Renal cortex interstitium (tissue), 15 donors: ENCODE results near the gene ACTA2. TPM values are rescaled to one million over a fixed set of nuclear protein-coding genes. Genes with fewer than 3 reads are reported as not detected.
A peak's percentile ranks its signal among the peaks of the same experiment; 100 is the strongest.

Experiments used
- DNase-seq, 11 donors: peaks; one replicate each; pipeline ENCODE4 v3.0.0-alpha.2; 2013; ENCODE audit warnings: low read depth in 9 of 11, low spot score in 4 of 11; ENCODE audit errors: extremely low read depth in 1 of 11
- long read RNA-seq, 16 experiments: transcript quantifications; one replicate each; lab custom pipeline, GENCODE V29; 2026
- polyA plus RNA-seq, 3 donors: library from polyadenylated mRNA; unstranded; fragments of 120-200 nt; gene quantifications; one replicate each; pipeline ENCODE4 v1.2.1, GENCODE V29; 2013; ENCODE audit not compliant: insufficient read length in 3 of 3

ACTA2 gene
- polyA plus RNA-seq = 100 to 1,000 TPM; 139 to 194 (median 183) TPM
- long read RNA-seq, donor 1, transcript ACTA2-201 (9 exons, 1,349 nt) = major isoform, 12 of 23 reads
- long read RNA-seq, donor 1, partial matches to known transcripts = 9 of 23 reads
- long read RNA-seq, donor 1, other reads (novel, unspliced or antisense) = 0 of 23 reads
- long read RNA-seq, donor 2, transcript ACTA2-201 (9 exons, 1,349 nt) = major isoform, 18 of 59 reads
- long read RNA-seq, donor 2, partial matches to known transcripts = 36 of 59 reads
- long read RNA-seq, donor 2, other reads (novel, unspliced or antisense) = 0 of 59 reads
- long read RNA-seq, donor 3, transcript ACTA2-201 (9 exons, 1,349 nt) = major isoform, 44 of 86 reads
- long read RNA-seq, donor 3, partial matches to known transcripts = 39 of 86 reads
- long read RNA-seq, donor 3, other reads (novel, unspliced or antisense) = 0 of 86 reads
- long read RNA-seq, donor 4, transcript ACTA2-201 (9 exons, 1,349 nt) = major isoform, 47 of 74 reads
- long read RNA-seq, donor 4, partial matches to known transcripts = 23 of 74 reads
- long read RNA-seq, donor 4, other reads (novel, unspliced or antisense) = 0 of 74 reads
- long read RNA-seq, donor 5 = 0 reads
- long read RNA-seq, donor 6, transcript ACTA2-201 (9 exons, 1,349 nt) = major isoform, 15 of 43 reads
- long read RNA-seq, donor 6, partial matches to known transcripts = 24 of 43 reads
- long read RNA-seq, donor 6, other reads (novel, unspliced or antisense) = 0 of 43 reads
- long read RNA-seq, donor 7, transcript ACTA2-201 (9 exons, 1,349 nt) = major isoform, 45 of 95 reads
- long read RNA-seq, donor 7, partial matches to known transcripts = 48 of 95 reads
- long read RNA-seq, donor 7, other reads (novel, unspliced or antisense) = 0 of 95 reads
- long read RNA-seq, donor 8, transcript ACTA2-201 (9 exons, 1,349 nt) = major isoform, 36 of 109 reads
- long read RNA-seq, donor 8, partial matches to known transcripts = 68 of 109 reads
- long read RNA-seq, donor 8, other reads (novel, unspliced or antisense) = 0 of 109 reads
- long read RNA-seq, donor 9, transcript ACTA2-201 (9 exons, 1,349 nt) = major isoform, 34 of 69 reads
- long read RNA-seq, donor 9, partial matches to known transcripts = 31 of 69 reads
- long read RNA-seq, donor 9, other reads (novel, unspliced or antisense) = 0 of 69 reads
- long read RNA-seq, donor 10, transcript ACTA2-201 (9 exons, 1,349 nt) = major isoform, 35 of 82 reads
- long read RNA-seq, donor 10, partial matches to known transcripts = 39 of 82 reads
- long read RNA-seq, donor 10, other reads (novel, unspliced or antisense) = 7 of 82 reads
- long read RNA-seq, donor 11, transcript ACTA2-201 (9 exons, 1,349 nt) = major isoform, 26 of 41 reads
- long read RNA-seq, donor 11, partial matches to known transcripts = 14 of 41 reads
- long read RNA-seq, donor 11, other reads (novel, unspliced or antisense) = 0 of 41 reads
- long read RNA-seq, donor 12, transcript ACTA2-201 (9 exons, 1,349 nt) = major isoform, 13 of 26 reads
- long read RNA-seq, donor 12, partial matches to known transcripts = 13 of 26 reads
- long read RNA-seq, donor 12, other reads (novel, unspliced or antisense) = 0 of 26 reads
- long read RNA-seq, donor 13 = 0 reads
- long read RNA-seq, donor 14, transcript ACTA2-201 (9 exons, 1,349 nt) = major isoform, 37 of 65 reads
- long read RNA-seq, donor 14, partial matches to known transcripts = 28 of 65 reads
- long read RNA-seq, donor 14, other reads (novel, unspliced or antisense) = 0 of 65 reads
- long read RNA-seq, donor 15, transcript ACTA2-201 (9 exons, 1,349 nt) = major isoform, 16 of 32 reads
- long read RNA-seq, donor 15, partial matches to known transcripts = 13 of 32 reads
- long read RNA-seq, donor 15, other reads (novel, unspliced or antisense) = 0 of 32 reads
- long read RNA-seq, donor 16, transcript ACTA2-201 (9 exons, 1,349 nt) = major isoform, 83 of 195 reads
- long read RNA-seq, donor 16, transcript ACTA2-206 (3 exons, 762 nt) = minor isoform, 5 of 195 reads
- long read RNA-seq, donor 16, partial matches to known transcripts = 99 of 195 reads
- long read RNA-seq, donor 16, other reads (novel, unspliced or antisense) = 7 of 195 reads

DNA sequence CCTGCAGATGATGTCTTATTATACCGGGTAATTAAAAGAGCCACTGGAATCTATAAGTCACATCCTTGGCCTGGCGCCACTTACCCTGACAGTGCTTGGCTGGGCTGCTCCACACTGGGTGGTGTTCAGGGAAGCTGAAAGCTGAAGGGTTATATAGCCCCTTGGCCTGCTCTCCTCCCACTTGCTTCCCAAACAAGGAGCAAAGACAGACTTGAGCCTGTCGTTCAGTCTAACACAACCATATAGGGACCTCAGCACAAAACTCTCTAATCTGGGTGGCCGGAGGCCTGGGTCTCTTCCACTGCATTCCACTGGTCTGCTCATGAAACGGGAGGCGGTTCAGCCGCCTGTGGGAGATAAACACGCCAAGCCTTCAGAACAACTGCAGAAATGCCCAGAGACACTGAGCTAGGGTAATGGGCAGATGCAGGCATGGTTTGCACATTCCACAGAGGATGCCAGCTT, at the start of gene ACTA2:
Gene ACTA2 (minus strand): TSS at position 127 of the 465 bp plus-strand sequence. CDS start 3,843 bp downstream, outside the sequence.
- no peak for DNase-seq

DNA sequence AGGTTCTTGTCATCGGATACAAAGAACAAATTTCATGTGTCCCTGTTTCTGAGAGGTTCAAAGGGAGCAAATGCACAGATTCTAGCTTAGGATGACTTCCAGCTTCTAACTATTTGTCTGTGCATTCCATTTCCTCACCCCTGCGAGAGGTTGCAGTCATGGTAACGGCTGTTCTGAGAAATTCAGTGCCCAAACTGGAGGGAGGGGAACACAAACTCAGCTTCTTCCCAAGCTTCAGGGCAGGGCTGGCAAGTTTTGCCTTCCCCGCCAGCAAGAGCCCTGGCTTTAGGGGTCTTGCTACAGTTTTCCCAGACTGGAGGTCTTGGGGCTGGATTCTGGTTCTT, 49.1 kb upstream of the ACTA2 start:
- peak in 7 of 11 donors; percentile 22 to 55 (median 33) for DNase-seq

DNA sequence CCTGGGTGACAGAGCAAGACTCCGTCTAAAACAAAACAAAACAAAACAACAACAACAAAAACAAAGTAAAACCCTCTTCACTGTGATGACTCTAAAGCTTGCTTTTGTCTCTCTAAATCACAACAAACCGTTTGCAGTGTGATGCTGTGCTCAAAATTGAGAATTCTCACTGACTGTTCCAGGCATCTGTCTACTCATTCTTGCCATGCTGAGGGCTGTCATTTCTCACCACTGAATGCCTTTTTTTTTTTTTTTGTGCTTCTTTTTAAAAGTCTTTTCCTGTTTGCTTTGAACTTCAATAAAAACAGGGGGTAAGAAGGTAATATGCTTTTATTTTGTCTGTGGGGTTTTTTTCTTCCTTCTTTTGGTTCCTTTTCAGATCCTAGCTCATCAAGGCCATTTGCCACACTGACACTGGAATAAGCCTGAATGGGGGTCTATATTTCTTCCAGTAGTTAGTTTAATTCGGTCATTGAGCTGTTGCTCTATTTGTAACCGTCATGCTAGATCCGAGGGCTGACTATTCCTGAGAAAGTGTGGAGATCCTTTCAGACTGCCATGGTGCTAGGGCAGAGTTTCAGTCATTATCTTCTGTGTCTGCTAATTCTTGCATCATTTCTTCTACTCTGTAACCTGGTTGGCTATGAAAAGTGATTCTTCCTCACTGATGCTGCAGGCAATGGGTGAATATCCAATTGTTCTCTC, 48.6 kb upstream of the ACTA2 start:
- DNase-seq = no peak

DNA sequence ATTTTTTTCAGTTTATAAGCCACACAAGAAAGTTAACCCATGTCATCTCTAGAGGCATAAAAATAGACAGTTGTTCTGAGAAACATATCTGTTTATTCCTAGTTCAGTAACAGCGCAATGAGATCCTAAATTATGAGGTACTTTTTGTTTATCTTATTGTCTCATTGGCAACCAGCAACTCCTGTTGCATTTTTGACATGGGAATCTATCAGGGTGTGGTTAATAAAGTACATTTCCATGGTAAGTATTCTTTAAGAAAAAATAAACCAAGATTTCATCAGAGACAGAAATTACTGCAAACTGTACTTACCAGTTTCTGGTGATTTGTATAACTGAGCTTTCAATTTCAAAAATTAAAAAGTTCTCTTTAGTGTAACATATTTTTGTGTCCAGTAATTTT, 47.1 kb upstream of the ACTA2 start:
- DNase-seq = no peak

DNA sequence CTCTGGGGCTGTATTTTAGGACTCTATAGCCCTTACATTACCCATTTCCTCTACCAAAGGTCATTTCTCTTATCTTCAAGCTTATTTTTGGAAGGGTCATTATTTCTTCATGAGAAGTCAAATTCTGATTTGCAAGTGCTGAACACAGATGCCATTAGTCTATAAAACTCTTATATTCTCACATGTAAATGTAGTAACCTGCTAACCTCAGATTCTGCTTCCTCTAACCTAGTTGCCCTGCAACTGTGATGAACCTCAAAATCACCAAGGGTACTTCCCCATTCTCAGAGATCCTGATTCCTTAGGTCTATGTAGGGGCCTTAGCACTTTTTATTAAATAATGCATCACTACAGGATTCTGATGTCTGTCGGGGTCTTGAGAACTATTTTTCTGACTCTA, 44.4 kb upstream of the ACTA2 start:
- DNase-seq = no peak

DNA sequence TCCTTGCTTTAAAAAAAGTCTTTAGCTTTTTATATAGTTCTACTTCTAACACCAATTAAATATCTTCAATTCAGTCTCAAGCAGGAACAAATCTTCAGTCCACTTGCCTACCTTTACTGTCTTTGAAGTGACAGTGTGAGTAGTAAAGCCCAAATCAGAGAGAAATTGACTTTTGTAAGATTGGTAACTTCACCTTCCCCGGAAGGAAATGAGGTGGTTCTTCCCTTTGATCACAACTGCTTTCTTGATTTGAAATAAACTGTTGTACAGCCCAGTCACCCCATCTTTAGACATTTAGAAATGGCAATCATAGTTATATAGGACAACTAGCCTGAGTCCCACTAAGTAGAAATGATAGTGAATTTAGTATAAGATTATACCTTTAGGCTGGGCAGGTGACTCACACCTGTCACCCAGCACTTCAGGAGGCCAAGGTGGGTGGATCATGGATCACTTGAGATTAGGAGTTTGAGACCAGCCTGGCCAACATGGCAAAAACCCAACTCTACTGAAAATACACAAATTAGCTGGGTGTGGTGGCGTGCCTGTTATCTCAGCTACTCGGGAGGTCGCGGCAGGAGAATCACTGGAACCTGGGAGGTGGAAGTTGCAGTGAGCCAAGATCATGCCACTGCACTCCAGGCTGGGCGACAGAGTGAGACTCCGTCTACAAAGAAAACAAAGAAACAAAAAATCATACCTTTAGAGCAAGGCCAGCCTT, 42.7 kb upstream of the ACTA2 start:
- no peak for DNase-seq

DNA sequence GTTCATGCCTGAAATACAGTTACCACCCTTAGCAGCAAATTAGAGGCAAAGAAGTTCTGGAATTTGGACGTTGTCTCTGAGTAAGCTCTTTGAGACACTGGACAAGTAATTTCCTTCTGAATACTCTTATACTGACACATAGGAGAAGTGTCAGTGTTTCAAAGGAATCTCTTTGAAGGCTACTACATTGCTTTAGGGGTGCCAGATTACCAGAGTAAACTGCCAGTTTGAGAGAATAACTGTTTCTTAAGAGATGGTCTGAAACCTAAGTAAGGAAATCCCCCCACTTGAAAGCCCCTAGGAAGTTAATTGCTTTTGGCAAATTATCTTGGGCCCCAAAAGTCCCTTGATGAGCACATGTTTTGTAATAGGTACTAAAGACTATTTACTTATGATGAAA, 41.4 kb upstream of the ACTA2 start:
- DNase-seq = no peak

DNA sequence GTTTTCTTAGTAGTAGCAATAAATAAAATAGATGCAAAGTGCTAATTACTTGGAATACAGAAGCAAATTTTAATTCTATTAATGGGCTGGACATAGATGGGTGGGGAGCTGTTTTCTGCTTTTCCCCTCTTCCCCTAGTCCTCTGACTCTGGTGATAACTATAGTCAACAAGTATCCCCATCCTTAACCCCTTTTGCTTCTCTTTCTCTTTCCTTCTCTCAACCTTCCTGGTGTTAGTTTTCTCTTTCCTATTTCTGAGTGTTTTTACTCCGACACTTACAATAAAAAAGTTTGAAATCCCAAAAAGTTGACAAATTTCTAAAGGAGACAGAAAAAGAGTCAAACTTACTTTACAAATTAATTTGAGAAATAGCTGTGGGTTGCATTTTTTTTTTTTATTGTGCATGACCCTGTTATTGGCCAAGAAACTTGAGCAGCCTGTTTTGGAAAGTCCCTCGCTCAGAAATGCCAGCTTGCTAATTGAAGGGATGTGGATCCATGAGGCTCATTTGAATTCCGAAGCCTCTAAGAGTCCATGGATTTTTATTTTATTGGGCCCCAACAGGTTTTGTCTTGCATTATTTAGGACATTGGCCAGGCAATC, 40.5 kb upstream of the ACTA2 start:
- peak in 1 of 11 donors; percentile 25 for DNase-seq

DNA sequence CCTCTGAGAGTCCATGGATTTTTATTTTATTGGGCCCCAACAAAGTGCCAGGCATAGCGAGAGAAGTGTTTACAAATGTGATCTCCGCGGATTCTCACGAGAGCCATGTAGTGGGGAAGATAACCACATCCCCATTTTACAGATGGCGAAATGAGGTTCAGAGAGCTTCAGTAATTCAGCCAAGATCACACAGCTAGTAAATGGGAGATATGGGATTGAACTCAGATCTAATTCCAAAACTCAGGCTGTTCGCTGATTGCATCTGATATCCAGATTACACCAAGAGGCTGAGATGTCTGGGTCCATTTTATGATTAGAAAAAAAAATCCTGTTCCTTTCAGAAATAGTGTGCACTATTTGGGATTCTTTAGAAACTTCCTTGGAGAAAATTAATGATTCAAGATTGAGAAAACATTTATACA, 39.3 kb upstream of the ACTA2 start:
- no peak for DNase-seq

DNA sequence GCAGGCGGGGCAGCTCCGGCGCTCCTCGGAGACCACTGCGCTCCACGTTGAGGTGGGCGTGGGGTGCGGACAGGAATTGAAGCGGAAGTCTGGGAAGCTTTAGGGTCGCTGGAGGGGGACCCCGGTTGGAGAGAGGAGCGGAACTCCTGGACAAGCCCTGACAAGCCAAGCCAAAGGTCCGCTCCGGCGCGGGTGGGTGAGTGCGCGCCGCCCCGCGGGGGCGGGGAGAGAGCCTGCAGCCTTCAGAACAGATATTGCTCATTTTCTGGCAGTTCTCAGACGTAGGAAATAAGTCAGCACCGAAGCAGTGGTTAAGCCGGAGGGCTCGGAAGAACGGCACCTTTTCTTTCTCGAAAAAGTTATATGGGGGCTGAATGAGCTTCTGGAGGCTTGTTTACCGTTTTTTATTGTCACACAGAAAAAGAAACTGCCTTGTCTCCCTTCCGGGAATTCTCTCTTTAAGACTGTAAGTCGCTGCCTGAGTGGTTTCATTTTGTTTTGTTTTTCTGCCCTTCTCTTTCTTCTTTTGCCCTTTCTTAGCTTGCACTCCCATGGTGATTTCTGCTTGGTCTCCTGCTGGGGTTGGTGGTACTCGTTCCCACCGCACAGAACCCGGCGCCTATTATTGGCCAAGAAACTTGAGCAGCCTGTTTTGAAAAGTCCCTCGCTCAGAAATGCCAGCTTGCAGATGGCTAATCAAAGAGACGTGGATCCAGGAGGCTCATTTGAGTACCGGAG, 38.8 kb upstream of the ACTA2 start:
- peak in 8 of 11 donors; percentile 41 to 77 (median 52) for DNase-seq

DNA sequence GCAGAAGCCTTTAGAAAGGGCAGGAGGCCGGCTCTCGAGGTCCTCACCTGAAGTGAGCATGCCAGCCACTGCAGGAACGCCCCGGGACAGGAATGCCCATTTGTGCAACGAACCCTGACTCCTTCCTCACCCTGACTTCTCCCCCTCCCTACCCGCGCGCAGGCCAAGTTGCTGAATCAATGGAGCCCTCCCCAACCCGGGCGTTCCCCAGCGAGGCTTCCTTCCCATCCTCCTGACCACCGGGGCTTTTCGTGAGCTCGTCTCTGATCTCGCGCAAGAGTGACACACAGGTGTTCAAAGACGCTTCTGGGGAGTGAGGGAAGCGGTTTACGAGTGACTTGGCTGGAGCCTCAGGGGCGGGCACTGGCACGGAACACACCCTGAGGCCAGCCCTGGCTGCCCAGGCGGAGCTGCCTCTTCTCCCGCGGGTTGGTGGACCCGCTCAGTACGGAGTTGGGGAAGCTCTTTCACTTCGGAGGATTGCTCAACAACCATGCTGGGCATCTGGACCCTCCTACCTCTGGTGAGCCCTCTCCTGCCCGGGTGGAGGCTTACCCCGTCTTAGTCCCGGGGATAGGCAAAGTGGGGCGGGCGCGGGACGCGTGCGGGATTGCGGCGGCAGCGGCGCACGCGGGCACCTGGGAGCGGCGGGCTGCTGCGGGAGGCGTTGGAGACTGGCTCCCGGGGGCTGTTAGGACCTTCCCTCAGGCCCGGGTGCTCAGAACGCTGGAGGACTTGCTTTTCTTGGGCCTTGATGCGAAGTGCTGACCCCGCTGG, 38.0 kb upstream of the ACTA2 start, which contains the start of gene FAS:
Gene FAS (plus strand): TSS at position 415 of the 777 bp plus-strand sequence. CDS start 79 bp downstream, at position 494.
- peak in 6 of 11 donors; percentile 44 to 55 (median 50) for DNase-seq

DNA sequence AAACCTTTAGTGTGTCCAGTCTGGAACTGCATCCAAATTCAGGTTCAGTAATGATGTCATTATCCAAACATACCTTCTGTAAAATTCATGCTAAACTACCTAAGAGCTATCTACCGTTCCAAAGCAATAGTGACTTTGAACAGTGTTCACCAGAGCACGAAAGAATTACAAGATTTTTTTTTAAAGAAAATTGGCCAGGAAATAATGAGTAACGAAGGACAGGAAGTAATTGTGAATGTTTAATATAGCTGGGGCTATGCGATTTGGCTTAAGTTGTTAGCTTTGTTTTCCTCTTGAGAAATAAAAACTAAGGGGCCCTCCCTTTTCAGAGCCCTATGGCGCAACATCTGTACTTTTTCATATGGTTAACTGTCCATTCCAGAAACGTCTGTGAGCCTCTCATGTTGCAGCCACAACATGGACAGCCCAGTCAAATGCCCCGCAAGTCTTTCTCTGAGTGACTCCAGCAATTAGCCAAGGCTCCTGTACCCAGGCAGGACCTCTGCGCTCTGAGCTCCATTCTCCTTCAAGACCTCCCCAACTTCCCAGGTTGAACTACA, 37.3 kb upstream of the ACTA2 start:
- DNase-seq = peak in 7 of 11 donors; percentile 32 to 65 (median 60)

DNA sequence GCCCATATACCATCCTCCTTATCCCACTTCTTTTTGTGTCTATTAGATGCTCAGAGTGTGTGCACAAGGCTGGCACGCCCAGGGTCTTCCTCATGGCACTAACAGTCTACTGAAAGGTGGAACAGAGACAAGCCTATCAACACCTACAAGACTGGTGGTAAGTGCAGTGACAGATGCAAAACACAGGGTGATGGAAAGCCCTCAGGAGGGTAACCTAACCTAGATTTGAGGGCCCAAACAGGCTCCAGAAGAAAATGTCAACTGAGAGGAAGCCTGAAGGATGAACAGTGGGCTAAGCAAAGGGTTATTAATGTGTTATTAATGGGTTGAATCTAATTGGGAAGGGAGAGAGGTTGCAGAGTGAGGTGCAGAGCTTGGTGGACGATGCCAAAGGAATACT, 36.9 kb upstream of the ACTA2 start:
- DNase-seq = no peak

DNA sequence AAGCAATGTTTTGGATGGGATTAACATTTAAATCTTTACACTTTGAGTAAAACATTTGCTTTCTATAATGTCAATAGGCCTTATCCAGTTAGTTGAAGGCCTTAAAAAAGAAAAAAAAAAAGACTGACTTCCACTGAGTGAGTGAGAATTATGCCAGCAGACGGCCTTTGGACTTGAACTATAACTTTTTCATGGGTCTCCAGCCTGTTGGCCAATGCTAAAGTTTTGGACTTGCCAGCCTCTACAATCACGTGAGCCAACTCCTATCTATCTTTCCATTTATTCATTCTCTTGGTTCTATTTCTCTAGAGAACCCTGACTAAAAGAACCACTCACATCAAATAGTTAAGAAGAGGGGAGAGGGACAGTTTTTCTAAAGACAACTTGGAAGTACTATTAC, 35.3 kb upstream of the ACTA2 start:
- no peak for DNase-seq
